ENCODE results near the gene MSI2.

The MSI2 gene

DNA sequence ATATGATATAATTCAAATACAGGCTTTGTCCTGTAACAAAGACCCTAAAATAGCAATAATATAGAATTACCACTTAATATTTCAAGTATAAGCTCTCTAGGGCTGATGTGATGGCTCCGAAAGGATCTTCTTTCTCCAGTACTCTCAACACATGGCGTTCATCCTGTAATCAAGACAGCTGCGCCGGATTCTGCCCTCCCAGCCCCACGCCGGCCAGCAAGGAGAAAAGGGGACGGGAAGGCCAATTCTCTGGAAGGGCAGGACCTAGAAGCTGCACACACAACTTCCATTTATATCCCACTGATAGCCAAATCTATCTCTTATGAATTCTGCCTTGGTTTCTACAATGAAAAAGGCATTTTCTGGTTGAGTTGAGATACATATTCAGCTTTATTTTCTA lies 456.8 kb downstream of the MSI2 start:
- DNase-seq, result no peak

DNA sequence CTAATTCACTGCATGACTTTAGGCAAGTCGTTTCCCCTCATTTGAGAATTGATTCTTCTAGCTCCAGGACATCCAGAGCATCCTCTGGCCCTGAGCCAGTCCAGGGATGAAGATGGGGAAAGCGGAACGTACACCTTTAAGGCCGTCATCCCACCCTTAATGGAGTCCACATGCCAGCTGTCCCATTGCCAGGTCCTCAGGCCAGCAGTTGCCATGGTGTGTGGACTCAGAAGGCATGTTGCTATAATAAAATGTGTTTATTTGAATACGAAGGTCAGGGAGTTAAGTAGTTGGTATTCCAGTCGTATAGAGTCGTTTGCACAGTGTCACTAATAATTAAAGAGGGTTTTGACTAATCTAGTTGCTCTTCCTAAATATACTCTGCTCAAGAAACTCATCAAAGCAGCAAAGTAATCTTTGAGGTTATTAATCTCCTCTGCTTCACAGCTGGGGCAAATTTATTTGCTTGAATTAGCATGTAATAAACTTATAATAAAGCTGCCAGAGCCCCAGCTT lies 458.4 kb downstream of the MSI2 start:
- no peak for DNase-seq

DNA sequence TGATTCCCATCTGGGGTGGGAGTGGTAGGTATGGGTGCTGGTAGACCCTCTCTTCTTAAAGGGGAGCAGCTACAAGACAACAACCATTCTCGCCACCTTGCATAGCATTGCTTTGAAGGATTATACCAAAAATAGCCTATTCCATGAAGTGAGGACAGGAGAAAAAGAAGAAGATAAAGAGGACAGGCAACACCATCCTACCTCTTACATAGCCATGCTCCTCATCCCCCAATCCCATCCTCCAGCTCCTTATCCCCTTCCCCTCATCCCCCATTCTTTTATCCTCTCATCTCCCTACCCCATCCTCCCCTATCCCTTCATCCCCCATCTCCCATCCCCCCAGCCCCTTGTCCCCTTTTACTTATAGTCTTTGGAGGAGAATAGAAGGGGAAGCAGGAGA lies 459.7 kb downstream of the MSI2 start:
- DNase-seq, result no peak

DNA sequence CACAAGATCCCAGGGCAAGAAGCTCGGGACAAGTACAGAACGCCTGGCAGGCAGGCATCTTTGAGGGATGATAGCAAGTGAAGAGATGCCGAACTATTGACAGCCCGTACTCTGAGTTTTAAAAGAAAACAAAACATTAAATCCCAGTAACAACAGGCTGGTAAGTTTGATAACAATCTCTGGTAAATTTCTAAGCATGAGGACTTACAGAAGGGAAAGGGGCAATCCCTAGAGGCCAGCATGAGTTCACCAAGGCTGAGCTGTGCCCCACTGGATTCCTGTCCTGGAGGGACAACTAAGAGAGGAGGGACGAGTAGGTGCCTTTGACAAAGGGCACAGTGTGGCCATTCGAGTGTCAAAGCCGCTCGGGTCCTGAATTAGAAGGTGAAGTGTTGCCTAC lies 462.6 kb downstream of the MSI2 start:
- DNase-seq, result no peak

DNA sequence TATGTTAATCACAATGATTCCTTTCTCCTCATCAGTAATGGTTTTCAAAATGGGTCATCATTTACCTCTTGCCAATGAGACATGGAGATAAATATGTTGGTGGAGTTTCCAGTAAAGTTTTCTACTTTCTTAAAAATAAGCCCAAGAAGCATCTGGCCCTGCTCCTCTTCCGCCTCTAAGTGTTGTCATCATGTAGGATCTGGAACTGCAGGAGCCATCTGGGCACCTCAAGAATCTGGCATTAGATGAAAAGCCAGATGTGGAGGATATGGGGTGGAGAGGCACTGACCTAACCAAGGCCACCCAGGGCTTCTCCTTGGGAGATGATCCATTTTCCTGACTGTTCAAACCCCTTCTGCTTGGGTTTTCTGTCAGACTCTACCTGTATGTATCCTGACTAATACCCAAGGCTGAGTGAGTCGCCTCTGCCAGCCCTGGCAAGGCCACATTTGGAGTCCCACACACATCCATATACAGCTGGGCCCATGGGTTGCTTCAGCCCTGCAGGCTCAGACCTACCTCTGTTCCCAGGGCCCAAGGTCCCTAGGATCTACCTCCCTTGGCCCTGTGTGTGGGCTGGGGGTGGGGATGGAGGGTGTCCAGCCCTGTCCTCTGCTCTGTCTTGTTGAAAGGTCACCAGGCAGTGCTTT lies 464.2 kb downstream of the MSI2 start:
- DNase-seq, result no peak

DNA sequence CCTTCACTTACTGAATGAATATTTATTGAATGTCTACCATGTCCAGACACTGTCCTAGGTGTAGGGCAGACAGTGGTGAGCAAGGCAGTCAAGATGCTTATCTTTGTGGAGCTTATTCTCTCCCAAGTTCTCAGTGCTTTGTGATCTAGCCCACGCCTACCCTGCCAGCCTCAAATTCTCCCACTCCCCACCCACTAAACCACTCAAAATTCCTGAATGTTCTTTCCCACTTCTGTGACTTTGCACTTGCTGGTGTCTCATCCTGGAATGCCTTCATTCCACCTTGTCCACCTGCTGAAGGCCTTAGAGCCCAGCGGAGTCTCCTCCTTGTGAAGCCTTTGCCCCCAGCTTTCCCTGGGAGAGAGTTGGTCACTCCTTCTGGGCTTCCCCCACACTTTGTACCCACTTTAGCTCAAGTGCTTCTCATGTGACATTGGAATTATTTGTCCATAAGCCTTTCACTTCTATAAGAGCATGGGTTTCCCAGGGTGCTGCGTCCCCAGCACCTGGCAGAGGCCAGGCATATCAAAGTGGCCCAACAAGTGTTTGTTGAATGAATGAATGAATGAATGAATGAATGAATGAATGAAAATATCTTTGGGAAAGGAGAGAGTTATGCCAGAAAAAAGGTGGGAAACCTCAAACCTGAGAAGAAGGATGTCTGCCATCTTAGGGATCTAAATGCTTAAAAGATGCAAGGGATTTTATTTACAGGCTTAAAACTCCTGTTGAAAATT lies 465.8 kb downstream of the MSI2 start:
- no peak for DNase-seq

DNA sequence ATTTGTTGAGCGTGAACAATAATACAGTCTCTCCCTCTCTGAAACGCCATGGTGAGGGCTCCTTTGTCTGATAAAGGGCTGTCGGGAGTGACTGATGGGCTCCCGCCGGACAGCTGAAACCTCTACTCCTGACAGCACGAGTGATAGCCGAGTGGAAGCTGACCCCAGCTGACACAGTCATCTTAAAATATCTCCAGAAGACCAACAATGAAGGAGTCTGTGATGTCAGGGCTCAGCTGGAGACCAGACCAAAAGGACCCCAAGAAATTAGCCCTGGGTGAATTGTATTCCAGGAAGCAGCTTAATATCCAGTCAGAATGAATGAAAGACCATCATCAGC lies 466.4 kb downstream of the MSI2 start:
- DNase-seq, result no peak

DNA sequence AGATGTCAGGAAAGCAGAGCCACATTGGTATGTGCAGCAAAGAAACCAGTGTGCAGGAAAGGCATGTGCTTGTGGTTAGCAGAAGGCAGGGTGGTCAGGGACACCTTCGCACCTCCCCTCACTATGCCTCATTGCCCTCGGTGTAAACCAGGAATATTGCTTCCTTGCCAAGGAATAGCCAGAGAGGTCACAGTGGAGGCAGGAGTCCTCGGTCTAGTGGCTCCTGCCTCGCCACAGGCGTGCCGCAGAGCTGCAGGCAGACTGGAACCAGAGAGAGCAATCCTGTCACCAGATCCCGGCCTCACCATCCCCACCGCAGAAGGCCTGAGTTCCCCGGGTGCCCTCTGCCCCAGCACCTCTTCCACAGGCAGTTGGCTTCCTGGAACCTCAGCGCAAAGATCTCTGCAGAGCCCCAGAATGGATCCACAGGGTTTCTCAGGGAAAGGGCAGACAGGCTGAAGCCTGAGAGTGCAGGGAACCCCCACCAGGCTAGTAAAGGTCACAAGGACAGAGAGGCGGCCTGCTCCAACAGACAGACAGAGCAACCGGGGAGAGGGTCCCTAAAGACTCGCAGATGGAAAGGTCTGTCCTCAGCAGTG lies 467.2 kb downstream of the MSI2 start:
- DNase-seq, result no peak

DNA sequence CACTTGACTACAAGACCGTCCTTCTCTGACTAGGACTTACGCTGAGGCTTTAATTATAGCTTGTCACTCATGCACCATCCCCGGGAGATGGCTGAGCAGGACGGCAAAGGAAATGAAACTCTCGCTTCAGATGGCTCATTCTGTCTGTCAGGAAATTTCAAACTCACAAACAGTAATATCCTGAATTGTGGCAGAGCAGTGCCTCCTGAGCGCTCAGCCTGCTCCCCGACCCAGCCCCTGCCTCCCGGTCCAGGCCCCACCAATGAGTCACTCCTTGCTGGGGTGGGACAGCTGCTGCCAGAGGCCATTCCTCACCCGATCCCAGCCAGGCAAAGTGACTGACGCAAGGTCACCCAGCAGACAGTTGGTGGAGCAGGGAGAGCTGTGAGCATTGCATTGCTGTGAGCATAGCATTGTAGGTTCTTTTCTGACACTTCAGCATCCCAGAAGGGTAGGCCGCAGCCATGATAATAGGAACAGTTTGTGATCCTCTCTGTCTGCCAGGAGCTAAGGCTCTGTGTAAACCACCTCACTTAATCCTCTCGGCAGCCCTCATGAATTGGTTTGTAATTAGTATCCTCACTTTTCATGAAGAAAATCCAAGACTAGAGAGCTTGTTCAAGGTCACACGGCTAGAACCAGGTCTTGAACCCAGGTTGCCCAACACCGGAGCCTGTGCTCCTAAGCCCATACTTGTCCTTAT lies 467.9 kb downstream of the MSI2 start:
- DNase-seq, result no peak

DNA sequence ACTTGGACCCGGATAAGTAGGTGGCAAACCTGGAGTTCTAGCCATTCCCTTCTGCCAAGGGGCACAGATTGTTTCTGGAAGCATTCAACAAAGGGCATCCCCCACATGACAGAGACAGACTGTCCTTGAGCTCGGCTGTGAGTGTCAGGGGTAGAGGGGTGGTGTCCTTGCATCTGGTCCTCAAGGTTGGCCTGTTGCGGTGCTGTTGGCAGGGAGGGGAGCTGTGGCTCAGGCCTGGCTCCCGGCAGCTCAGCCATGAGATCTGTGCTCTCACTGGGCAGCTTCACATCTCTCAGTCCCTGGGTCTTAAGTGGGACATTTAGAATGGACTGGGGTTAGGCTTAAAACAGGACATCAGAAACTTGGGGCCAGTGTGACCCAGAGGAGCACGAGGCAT lies 468.4 kb downstream of the MSI2 start:
- DNase-seq, result no peak

DNA sequence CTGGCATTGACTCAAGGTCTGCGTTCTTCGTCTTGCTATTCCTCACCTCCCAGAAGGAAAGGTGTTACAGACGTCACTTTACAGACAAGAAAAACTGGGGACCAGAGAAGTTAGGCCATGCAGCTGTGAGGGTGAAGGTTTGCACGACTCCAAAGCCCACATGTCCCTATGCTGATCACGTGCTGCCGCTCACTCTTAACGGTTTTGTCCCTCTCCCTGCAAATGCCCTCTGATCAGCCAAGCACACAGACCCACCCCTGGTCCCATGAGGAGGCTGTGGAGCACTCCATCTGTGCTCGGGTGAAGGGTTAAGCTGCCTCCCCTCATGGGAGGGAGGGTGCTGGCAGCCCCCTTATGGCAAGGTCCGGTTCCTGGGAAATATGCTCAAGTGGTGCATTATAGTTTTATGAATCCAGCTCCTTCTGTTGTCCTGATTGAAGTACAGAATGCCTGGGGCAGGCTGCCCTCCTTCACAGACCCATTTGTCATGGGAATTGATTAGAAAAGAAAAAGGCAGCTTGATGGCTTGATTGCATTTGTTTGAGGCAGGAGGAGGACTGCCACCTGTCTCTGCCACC lies 470.0 kb downstream of the MSI2 start:
- DNase-seq, result no peak

DNA sequence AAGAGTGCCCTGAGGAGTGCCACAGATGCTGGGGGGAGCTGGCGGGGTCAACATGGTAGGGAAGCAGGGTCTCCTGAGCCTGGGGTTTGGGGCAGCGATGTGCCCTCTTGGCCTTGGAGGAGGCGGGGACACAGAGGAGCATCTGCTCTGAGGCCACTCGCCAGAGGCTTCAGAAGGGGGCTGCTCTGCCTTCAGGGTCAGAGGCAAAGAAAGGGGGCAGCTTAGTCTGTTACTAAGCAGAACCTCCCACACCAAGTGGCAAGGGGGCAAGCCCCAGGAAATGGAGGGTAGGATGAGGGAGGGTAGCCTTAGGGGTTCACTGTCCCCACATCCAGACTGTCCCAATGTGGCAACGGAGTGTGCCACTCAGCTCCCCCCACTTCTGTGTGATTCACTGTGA lies 470.5 kb downstream of the MSI2 start:
- no peak for DNase-seq

DNA sequence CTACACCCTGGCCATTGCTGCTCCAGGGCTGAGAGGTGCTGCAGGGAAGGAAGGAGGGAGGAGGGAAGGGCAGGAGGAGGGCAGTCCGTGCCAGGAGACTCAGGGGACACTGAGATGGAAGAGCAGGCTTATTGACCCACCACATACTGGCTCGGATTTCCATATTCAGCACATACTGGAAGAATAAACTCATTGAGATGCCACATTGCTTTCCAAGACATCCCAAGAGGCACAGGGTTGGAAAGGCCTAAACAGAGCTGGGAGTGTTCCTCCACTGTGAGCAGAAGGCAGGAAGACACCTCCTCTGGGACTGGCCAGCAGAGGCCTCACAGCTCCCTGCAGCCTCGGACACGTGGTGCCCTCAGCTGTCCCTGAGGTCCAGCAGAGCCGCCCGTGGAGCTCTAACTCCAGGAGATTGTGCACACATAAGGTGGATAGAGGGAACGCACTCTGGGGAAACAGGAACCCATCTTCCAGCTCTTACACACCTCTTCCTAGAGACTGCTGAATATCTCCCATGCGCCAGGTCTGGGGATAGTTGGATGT lies 471.4 kb downstream of the MSI2 start:
- DNase-seq, result no peak

DNA sequence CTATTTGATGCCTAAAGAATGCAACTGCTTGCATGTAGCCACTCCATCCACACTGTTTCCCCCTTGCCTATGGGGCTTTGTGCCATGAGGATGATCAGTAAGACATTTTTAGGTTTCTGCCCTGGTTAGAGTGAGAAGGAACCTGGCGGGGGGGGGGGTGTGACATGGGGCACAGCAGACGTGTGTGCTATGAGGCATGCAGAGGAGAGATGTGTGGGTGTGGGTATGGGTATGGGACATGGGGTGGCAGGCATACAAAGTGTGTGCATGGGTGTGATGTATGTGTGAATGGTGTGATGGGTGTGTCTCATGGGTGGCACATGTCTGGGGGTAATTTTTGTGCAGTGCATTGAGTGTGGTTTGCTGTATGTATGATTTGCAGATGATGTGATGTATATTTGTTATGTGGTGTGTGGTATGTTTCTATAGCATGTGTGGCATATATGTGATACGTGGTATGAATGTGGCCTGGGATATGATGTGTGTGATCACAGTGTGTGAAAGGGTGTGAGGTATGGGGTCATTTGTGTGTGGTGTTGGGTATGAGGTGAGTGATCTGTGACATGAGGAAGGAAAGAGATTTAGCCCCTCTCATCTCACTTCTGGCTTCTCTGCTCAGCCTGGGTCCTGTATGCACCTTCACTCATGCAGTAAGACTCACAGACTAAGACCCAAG lies 473.8 kb downstream of the MSI2 start:
- DNase-seq, result no peak

DNA sequence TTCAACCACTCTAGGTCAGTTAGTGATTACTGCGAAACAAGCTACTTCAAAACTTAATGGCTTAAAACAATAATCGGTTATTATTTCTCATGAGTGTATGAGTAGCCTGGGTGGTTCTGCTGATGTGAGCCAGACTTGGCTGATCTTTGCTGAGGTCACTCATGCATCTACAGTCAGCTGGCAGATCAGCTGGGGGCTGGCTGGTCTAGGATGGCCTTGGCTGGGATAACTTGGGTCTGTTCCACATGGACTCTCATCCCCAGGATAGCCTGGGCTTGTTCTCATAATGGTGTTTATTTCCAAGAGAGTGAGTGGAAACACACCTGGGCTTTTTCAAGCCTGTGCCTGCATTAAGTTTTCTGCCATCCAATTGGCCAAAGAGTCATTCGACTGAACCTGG lies 475.7 kb downstream of the MSI2 start:
- DNase-seq, result no peak

DNA sequence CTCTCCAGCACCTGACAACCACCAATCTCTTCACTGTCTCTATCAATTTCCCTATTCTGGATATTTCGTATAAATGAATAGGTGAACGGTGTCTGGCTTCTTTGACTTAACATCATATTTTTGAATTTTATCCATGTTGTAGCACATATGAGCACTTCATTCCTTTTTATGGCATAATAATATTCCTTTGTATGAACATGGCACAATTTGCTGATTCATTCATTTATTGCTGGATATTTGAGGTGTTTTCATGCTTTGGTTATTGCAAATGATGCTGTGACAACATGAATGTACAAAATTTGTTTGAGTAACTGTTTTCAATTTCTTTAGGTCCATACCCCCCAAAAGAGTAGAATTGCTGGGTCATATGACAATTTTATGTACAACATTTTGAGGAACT lies 476.8 kb downstream of the MSI2 start:
- DNase-seq, result no peak

Measured in hematopoietic multipotent progenitor cell treated with erythropoietin and hydrocortisone succinate and interleukin-3 and kit ligand, for 8 days (in vitro differentiated cells).